HEK293 (cell line): Measurements from ENCODE around the gene TBCEL.

ENCODE experiments used
- SP2 ChIP-seq: fragments of 450-650 bp; formaldehyde crosslinking; IDR thresholded peaks from 2 replicates; pipeline ENCODE4 v1.5.1; 2016; ENCODE audit warnings: missing biosample characterization, missing genetic modification characterization
- TF ChIP-seq, protein P1 (sequence below): fragments of 450-650 bp; formaldehyde crosslinking; IDR thresholded peaks from 2 replicates; pipeline ENCODE4 v1.5.1; 2016; ENCODE audit warnings: missing biosample characterization, missing genetic modification characterization
- TF ChIP-seq, protein P2 (sequence below): fragments of 450-650 bp; formaldehyde crosslinking; IDR thresholded peaks from 2 replicates; pipeline ENCODE4 v1.5.1; 2016; ENCODE audit warnings: missing biosample characterization, missing genetic modification characterization

DNA sequence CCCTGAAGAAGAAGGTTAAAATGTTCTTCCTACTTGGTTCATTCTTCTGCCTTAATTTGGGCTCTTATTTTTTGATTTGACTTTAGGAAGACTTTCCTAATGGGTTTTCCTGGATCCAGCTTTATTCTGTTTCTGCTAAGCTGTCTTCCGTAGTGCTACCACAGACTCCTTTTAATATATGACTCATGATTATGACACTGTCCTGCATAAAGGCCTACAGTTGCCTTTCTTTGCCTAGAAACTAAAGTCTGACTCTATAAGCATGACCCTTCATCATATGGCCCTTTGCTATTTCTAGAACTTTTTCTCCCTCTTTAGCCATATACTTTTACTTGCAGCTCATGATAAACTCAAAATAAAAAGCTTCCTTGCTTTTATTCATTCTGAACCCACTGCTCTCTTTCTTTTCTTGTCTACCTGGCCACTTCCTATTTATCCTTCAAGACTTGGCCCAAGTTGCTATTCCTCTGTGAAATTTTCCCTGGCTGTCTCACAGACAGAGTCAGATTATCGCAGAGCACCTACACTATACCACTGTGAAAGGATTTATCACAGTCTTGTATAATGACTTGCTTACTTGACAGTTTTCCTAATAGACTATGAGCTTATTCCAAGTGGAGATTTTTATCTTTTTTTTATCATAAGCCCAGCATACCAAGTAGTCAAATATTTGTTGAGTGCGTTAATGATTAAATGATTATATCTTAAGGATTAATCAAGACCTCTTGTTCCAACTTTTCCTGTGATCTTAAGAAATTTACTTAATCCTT, 24.7 kb downstream of the TBCEL start:
- TF ChIP-seq, protein P1, sequence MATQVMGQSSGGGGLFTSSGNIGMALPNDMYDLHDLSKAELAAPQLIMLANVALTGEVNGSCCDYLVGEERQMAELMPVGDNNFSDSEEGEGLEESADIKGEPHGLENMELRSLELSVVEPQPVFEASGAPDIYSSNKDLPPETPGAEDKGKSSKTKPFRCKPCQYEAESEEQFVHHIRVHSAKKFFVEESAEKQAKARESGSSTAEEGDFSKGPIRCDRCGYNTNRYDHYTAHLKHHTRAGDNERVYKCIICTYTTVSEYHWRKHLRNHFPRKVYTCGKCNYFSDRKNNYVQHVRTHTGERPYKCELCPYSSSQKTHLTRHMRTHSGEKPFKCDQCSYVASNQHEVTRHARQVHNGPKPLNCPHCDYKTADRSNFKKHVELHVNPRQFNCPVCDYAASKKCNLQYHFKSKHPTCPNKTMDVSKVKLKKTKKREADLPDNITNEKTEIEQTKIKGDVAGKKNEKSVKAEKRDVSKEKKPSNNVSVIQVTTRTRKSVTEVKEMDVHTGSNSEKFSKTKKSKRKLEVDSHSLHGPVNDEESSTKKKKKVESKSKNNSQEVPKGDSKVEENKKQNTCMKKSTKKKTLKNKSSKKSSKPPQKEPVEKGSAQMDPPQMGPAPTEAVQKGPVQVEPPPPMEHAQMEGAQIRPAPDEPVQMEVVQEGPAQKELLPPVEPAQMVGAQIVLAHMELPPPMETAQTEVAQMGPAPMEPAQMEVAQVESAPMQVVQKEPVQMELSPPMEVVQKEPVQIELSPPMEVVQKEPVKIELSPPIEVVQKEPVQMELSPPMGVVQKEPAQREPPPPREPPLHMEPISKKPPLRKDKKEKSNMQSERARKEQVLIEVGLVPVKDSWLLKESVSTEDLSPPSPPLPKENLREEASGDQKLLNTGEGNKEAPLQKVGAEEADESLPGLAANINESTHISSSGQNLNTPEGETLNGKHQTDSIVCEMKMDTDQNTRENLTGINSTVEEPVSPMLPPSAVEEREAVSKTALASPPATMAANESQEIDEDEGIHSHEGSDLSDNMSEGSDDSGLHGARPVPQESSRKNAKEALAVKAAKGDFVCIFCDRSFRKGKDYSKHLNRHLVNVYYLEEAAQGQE (tag by site-specific recombination) = no peak
- TF ChIP-seq, protein P2, sequence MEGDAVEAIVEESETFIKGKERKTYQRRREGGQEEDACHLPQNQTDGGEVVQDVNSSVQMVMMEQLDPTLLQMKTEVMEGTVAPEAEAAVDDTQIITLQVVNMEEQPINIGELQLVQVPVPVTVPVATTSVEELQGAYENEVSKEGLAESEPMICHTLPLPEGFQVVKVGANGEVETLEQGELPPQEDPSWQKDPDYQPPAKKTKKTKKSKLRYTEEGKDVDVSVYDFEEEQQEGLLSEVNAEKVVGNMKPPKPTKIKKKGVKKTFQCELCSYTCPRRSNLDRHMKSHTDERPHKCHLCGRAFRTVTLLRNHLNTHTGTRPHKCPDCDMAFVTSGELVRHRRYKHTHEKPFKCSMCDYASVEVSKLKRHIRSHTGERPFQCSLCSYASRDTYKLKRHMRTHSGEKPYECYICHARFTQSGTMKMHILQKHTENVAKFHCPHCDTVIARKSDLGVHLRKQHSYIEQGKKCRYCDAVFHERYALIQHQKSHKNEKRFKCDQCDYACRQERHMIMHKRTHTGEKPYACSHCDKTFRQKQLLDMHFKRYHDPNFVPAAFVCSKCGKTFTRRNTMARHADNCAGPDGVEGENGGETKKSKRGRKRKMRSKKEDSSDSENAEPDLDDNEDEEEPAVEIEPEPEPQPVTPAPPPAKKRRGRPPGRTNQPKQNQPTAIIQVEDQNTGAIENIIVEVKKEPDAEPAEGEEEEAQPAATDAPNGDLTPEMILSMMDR (tag by site-specific recombination) = no peak
- no peak for TF ChIP-seq SP2 (tag by site-specific recombination)
